ENCODE measurements around the gene TSPAN19. TPM values are rescaled to one million over a fixed set of nuclear protein-coding genes. Genes with fewer than 3 reads are reported as not detected.

The TSPAN19 gene
- polyA plus RNA-seq, 1 of the 3 experiments (the other 2 are of a cell fraction): 0.05 TPM

- no peak overlapping the region for H3K27ac ChIP-seq (ENCODE audit: low read depth in 2 of 2, low read length in 1 of 2)
- H3K9me3 ChIP-seq: no peaks in the 10 kb centered on the region
- H3K9ac ChIP-seq: no peak overlapping the region
- H3K4me1 ChIP-seq (ENCODE audit: control insufficient read depth in 1 of 2, insufficient read depth in 2 of 2, low read depth in 1 of 2, low read length in 1 of 2): no peaks in the 10 kb centered on the region
- H3F3A ChIP-seq (replicated peaks; ENCODE audit: insufficient read depth): no peaks in the 10 kb centered on the region
- H3K4me2 ChIP-seq: no peak overlapping the region
- TF ChIP-seq FOSL2 (IDR thresholded peaks at IDR 0.05; ENCODE audit: borderline replicate concordance, low read depth) (no peak), PBX3 (IDR thresholded peaks at IDR 0.05) (no peak), POLR2AphosphoS5 (IDR thresholded peaks at IDR 0.05; ENCODE audit: low read depth, low read length) (no peak), NRF1 (IDR thresholded peaks at IDR 0.05; ENCODE audit: low read depth, low read length) (no peak), USF2 (IDR thresholded peaks at IDR 0.05; ENCODE audit: borderline replicate concordance, low read depth, low read length) (no peak), EZH2phosphoT487 (IDR thresholded peaks at IDR 0.05; ENCODE audit: borderline replicate concordance, low read depth) (no peak), IRF3 (IDR thresholded peaks at IDR 0.05; ENCODE audit: low read depth, low read length) (no peak), RCOR1 (IDR thresholded peaks at IDR 0.05; ENCODE audit: low read length) (no peak), USF1 (IDR thresholded peaks at IDR 0.05; ENCODE audit: borderline replicate concordance, low read depth) (no peak), ZBTB33 (IDR thresholded peaks at IDR 0.05; ENCODE audit: borderline replicate concordance, low read depth) (no peak), MAX (IDR thresholded peaks at IDR 0.05; ENCODE audit: low read depth) (no peak)
- H2AFZ ChIP-seq (ENCODE audit: low read depth): no peak overlapping the region
- H3K27me3 ChIP-seq (ENCODE audit: insufficient read depth): no peaks in the 10 kb centered on the region
- no peak for DNase-seq
- WGBS (ENCODE audit: low lambda C conversion rate): 82% methylated on average over 3 of the region's 3 CpGs
- no peaks in the 10 kb centered on the region for H3K9me2 ChIP-seq
- no peak overlapping the region for H3K4me3 ChIP-seq (ENCODE audit: low read depth in 2 of 2, low read length in 1 of 2)
- H3K36me3 ChIP-seq (replicated peaks in 1 of 2; ENCODE audit: control insufficient read depth in 1 of 2, insufficient read depth in 2 of 2, low read length in 1 of 2): no peaks in the 10 kb centered on the region
- ChIA-PET CTCF (interaction anchor here (0.6 to 4.7 kb wide), 18 partner anchors 8 to 184 kb away, joined by 3 to 31 read pairs (median 4); partner anchors contain the start of genes LRRIQ1, SLC6A15 and TSPAN19), POLR2A (no interaction called here)
- H3K79me2 ChIP-seq (ENCODE audit: insufficient read depth): no peaks in the 10 kb centered on the region
- H4K20me1 ChIP-seq (ENCODE audit: insufficient read depth): no peaks in the 10 kb centered on the region
These were observed 22.3 kb upstream of the TSPAN19 start for GRCh38 chr12:85058339-85058738.

All from SK-N-SH (cell line).